Fibroblast of peridontal ligament (primary cell): ENCODE results near the gene ANO4.
A peak's percentile ranks its signal among the peaks of the same experiment; 100 is the strongest.
"Not testable (repeated sequence)": the region's sequence is repeated elsewhere in the genome, so short reads cannot be mapped to it uniquely, and the experiment has no call there.

Source experiments
- DNase-seq: peaks from one replicate; pipeline ENCODE4 v3.0.0-alpha.2; 2010; ENCODE audit errors: extremely low read depth

Gene ANO4

DNA sequence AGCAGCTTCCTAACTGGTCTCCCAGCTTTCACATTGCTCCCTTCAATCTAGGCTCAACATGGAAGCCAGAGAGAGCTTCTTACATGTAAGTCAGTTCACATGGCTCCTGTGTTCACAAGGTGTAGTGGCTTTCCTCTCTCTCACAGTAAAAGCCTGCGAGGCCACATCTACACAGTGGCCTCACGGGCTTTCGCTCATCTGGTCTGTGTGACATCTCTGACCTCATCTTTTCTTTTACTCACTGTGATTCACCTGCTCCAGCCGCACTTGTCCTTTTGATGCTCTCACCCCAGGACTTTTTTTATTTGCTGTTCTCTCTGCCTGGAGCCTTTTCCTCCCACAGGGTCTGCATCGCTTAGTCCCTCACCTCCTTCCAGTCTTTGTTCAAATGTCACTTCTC, 293.3 kb downstream of the ANO4 start:
- no peak for DNase-seq

DNA sequence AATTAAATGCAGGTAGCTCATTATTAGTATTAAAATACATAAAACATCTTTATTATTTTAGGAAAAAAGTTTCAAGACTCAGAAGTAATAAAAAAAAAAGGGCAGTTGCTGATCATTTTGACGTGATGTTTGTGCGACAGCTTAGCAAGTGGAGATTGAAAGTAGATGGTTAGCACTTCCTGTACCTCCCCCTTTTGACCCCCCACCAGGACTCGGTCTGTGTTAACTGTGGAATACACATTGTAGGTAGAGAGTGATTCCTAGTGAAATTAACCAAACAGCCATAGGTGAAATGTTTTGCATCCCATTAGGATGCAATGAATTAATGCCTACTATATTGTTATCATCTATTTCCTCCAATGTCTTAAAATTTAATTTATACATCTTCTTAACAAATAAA, 294.7 kb downstream of the ANO4 start:
- no peak for DNase-seq

DNA sequence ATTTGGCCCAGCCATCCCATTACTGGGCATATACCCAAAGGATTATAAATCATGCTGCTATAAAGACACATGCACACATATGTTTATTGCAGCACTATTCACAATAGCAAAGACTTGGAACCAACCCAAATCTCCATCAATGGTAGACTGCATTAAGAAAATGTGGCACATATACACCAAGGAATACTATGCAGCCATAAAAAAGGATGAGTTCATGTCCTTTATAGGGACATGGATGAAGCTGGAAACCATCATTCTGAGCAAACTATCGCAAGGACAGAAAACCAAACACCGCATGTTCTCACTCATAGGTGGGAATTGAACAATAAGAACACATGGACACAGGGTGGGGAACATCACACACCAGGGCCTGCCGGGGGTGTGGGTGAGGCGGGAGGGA, 295.6 kb downstream of the ANO4 start:
- not testable (repeated sequence) for DNase-seq

DNA sequence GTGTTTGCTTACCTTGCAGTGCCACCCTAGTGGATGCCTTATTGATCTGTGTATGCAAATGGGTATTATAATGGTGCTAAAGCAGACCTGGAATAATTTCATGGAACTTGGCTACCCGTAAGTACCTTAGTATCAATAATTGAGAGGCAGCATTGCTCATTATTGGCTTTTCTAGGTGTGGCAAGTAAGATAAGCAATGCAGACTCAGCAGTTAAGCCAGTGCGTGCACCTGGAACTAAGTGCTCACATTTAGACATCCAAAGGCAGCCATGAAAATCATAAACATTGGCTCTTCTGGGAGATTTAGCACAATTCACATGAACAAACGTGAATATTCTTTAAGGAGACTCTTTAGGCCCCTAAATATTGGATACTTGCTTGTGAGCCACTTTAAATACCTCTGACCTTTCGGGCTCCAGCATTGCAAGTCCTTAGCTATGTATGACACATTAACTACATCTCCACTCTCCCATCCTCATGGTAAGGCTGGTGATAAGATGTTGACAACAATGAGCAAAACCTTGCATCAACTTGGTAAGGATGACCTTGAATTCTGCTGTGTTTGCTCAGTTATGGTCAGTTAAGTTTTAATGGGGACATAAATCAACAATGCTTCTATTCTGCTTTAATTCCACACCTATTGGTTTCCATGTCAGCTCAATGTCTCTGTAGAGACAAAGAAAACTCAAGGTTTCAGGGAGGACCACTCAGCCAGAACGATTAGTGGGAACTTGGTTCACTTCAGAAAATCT, 303.4 kb downstream of the ANO4 start:
- DNase-seq: no peak

DNA sequence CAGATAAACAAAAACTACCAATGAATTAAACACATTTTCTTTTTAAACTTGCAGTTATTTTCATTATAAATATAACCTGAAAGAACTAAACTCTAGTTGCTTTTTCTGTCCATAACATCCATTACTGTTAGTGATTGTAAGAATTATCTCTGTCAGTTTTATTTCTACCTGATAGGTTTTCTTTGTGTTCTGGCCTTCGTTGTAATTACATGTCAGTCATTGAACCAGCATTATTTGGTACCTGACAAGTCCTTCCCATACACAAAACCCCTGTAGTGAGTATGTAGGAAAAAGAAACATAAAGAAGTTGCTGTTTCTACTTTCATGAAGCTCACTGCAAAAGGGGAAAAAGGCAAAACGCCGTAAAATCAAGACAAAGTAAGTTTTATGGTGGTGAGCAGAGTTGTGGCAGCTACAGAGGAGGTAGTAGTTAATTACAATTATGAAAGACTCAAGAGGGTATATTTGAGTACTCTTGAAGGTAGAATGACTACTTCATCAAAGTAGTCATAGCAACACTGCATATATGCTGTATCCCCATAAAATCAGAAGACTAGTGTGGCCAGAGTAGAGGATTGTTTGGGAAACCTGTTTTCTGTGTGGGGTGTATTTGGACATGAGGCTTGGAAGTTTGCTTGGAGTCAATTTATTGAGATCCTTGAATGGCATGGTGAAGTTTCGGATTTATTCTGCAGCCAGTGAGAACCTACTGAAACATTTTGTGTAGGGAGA, 312.6 kb downstream of the ANO4 start:
- no peak for DNase-seq

DNA sequence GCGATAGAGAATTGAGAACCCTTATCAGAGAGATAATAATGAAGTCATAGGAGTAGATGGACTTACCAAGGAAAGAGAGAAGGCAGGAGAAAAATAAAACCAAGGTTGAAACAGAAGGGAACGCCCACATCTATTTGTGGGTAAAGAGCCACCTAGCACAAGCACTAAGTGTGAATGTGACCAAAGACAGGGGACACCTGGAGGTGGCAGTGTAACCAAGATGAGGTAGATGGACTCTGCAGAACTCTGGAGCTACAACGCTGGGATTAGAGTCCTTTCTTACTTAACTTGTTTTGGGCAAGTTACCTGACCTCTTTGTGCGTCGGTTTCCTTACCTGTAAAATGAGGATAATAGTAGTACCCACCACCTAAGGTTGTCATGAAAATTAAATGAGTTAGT, 313.6 kb downstream of the ANO4 start:
- no peak for DNase-seq

DNA sequence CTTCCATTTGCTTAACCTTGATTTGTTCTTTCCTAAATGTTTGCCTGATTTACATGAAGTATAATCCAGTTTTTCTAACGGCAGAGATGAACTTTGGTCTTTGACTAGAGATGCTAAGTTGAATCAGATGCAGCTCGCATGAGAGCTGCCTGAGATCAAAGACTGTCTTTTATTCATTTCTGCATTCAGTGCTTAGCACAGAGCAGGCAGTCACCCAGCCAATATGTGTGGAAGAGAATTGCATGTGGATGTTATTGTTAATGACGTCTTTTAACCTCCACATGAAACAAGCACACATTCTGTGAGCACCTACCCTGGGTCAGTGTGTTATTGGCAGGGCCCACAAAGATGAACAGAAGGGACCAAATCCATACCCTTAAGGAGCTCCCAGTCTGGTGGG, 316.3 kb downstream of the ANO4 start:
- DNase-seq: no peak

DNA sequence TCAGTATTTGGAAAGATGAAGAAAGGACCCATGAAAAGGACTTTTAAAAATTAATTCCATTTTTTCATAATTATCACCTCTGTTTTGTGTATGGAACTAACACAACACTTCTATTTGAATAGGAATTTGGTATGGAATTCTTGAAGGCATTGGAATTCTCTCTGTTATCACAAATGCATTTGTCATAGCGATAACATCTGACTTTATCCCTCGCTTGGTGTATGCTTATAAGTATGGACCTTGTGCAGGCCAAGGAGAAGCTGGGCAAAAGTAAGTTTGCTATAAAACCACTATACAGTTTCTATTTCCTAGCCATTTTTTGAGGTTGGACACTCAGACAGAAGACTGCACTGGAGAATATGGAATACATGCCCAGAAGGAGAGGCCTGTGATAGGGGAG, 316.9 kb downstream of the ANO4 start:
- DNase-seq: no peak

DNA sequence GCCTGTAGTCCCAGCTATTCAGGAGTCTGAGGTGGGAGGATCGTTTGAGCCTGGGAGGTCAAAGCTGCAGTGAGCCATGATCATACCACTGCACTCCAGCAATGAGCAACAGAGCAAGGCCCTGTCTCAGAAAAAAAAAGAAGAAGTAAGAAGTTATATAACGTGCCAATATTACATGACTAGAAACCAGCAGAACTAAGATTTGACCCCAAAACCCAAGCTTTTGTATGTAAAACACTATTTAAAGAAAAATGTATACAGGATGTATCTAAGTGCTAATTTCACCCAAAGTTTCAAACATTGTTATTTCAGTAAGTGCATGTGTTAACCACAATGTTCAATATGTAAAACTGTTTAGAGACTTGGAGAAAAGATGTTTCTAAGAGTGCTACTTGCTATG, 320.8 kb downstream of the ANO4 start:
- no peak for DNase-seq

DNA sequence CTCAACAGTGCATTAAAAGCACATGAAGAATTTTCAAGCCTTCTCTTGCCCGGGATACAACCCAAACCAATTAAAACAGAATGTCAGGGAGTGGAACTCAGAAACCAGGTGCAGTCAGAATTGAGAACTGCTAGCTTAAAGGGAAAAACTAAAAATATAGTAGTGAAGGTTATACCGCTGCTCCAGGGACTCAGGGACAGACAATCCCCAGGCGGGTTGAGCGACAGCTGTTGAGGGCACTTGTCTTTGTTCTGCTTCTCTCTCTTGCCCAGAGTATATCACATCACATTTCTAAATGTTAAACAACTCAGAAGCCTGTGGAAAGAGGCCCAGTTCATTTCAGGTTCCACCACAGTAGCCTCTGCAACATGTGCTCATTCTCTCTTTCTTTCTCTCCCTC, 322.3 kb downstream of the ANO4 start:
- no peak for DNase-seq

DNA sequence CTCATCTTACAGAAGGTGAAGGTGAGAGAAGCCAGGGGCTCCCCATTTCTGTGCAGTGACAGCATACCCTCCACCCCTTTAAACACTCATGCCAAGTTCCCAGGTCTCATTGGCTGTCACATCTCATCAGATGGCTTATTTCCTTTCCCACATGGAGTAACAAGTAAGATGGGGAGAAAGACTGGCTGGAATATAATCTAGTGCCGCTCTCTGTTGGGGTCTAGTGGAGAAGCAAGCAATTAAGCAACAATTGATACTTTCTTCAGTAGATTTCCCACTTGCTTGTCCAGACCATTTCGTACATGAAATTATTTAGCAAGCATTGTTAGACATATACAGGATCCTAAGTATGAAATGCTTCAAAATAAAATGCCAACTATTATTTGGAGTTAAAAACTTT, 323.3 kb downstream of the ANO4 start:
- DNase-seq: no peak

DNA sequence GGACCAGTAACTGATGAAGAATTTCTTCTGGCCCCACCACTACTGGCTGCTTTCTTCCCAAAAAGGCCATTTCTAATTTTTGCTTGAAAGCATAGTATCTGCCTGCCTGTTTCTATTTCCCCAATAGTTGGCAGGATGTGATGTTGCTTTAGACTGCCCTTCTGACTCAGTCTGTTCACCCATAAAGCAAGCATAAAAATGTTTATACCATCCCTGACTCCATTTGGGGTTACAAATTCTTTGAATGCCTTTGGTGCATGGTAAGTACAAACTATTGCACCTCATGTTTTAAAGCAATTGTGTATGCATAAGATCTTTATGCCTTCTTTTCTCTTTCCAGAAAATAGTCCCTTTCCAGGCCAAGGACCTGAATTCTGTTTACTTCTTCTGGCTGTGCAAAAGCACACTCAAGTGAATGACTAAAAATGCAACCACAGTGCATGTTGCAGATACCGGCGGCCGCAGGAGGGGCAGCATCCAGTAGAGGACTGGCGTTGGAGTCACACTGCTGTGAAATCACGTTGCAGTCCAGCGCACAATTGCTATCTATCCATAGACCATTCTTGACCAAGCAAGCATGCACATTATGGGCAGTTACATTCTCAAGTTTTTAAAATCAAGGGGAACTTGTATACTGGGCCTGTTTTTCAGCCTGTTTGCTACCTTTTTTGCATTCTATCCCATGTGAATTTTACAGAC, 333.1 kb downstream of the ANO4 start:
- peak; percentile 10 for DNase-seq

DNA sequence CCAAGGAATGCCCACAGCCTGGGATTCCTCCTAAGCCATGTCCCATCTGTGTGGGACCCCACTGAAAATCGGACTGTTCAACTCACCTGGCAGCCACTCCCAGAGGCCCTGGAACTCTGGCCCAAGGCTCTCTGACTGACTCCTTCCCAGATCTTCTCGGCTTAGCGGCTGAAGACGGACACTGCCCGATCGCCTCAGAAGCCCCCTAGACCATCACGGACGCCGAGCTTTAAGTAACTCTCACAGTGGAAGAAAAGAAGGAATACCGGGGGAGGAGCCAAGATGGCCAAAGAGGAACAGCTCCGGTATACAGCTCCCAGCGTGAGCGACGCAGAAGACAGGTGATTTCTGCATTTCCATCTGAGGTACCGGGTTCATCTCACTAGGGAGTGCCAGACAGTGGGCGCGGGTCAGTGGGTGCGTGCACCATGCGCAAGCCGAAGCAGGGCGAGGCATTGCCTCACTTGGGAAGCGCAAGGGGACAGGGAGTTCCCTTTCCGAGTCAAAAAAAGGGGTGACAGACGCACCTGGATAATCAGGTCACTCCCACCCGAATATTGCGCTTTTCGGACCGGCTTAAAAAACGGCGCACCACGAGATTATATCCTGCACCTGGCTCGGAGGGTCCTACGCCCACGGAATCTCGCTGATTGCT, 351.3 kb downstream of the ANO4 start:
- DNase-seq: not testable (repeated sequence)

DNA sequence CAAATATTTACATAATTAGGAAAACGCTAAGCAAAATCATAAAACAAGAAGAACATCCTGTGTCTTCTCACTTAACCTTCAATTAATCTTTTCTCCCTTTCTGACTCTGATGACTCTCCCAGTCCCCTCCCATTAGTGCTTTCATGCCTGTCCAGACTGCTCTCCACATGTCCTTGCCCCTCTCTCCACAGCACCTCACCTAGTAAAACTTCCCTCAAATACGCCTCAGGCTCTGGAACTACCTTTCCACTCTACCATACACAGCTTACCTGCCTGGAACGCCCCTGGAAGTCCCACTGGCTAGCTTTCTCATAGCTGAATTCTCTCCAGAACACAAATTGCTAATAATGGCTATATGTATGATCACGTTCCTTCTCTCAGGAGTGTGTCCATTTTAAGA, 370.7 kb downstream of the ANO4 start:
- no peak for DNase-seq

DNA sequence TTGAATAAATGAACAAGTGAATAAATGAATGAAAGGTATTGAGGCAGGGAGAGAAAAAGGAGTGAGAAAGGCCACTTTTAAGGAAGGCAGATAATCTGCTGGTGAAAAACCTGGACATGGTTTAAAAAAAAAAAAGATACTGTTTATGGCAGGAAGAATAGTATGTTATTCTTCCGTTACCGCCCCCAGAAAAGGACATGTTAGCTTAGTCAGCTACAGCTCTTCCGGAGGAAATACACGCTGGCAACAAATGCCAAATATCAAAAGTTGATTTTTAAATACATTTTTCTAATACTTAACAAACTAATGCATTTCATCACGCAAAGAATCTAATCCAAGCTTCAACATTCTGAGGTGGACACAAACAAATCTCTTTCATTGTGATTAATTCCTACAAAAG, 372.3 kb downstream of the ANO4 start:
- no peak for DNase-seq

DNA sequence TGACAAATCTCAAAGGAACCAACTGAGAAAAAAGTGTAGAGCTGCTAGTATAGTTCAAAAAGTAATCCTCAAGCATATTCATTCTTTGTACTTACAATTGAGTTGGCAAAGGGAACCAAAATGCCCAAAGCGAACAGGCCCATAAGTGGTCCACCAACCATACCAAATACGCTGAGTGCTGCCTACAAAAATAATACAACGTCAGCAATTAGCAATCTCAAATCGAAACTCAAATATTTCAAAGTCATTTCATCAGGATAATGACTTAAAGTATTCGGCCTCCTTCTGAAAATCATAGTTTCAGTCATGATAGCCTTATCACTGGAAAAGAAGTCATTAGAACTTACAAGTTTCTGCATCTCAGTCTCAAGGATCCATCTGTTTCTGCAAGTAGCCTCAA, 373.4 kb downstream of the ANO4 start:
- no peak for DNase-seq

DNA sequence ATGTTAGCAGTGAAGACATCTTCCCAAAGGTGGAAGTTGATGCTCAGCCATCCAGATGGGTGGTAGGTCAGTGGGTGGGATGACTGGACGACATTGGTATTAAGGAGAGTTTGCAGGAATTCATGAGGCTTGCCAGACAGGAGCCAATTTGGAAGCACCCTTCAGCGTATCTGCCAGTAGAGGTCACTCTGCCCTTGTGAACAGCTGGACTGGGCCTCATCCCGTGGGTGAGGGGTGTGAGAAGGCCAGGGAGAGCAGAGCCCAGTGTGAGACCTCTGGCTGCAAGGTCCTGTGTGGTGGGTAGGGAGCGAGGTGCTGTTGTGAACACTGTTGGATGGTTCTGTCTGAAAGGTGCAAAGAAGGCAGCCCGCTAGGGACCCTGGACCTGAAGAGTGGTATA, 377.7 kb downstream of the ANO4 start:
- no peak for DNase-seq

DNA sequence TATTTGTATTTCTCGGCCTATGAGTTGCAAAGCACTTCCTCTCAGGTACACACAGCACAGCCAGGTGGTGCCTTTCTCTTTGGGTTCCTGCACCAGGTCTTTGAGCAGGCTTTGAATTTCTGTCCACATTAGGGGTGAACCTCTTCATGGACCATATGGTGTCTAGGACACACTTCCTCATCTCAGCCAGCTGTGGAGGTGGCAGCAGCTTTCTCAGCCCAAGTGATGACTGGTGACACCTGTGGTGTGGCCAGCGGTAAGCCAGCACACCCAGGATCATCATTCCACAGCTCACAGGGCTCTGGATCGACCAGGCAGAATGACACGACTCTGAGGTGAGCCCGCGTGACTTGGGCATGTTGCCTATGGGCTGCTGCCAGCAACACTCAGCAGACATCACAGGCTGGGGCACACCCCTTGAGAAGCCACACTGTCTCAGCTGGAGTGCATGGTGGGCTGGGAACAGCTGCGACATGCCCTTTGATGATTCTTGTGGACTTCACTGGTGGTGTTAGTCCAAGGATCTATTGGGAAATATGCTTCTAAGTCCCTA, 378.7 kb downstream of the ANO4 start:
- no peak for DNase-seq

DNA sequence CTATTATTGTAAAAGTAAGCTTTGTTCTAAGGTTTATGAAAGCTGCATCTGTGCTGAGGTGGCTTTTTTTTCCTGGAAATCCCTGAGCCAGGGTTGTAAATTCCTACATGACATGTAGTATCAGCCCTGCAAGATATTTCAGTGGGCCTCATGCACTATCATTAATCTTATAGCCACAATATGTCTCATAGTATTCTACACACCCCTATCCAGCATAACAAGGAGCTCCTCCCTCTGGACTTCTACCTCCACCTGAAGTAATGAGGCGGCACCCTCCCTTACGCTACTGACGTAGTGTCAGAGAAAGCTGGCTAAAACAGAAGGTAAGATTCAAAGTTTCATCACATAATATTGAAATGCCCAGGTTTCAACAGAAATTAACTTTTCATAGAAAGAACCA, 380.0 kb downstream of the ANO4 start:
- DNase-seq: no peak
